H1 (cell line): ENCODE results near the gene COASY. TPM values are rescaled to one million over a fixed set of nuclear protein-coding genes. Genes with fewer than 3 reads are reported as not detected.

Source experiments
- BACH1 ChIP-seq: IDR thresholded peaks from 2 replicates; pipeline ENCODE4 v1.6.1; 2012; ENCODE audit warnings: low read length, improper control_type of control experiment
- BCL11A ChIP-seq, 2 experiments: IDR thresholded peaks; one replicate each; pipeline ENCODE4 v1.6.1; 2011; ENCODE audit warnings: low read depth in 2 of 2, low read length in 2 of 2, mild to moderate bottlenecking in 2 of 2
- BRCA1 ChIP-seq: IDR thresholded peaks from 2 replicates; pipeline ENCODE4 v1.6.1; 2012; ENCODE audit warnings: low read depth, low read length, improper control_type of control experiment
- CEBPB ChIP-seq: IDR thresholded peaks from 2 replicates; pipeline ENCODE4 v1.6.1; 2012; ENCODE audit warnings: low read depth, low read length
- CHD7 ChIP-seq: fragments of 300-600 bp; sonication (generic); IDR thresholded peaks from 2 replicates; pipeline ENCODE4 v1.7.1; 2012; ENCODE audit warnings: low read length, moderate library complexity, mild to moderate bottlenecking, inconsistent platforms; ENCODE audit not compliant: insufficient replicate concordance
- CTBP2 ChIP-seq: IDR thresholded peaks from 2 replicates; pipeline ENCODE4 v1.7.0; 2011; ENCODE audit warnings: borderline replicate concordance, mild to moderate bottlenecking, moderate library complexity, mixed read lengths, low read length; ENCODE audit not compliant: insufficient read depth, insufficient read length
- KDM1A ChIP-seq: fragments of 200-600, 300-600 bp; sonication (generic); IDR thresholded peaks from 2 replicates; pipeline ENCODE4 v1.7.1; 2016; ENCODE audit warnings: mild to moderate bottlenecking, low read length, borderline replicate concordance
- RAD21 ChIP-seq, 2 experiments: IDR thresholded peaks in 1 of 2; conservative IDR thresholded peaks in 1 of 2; 2 replicates each; pipeline ENCODE4 v1.6.1; 2011; ENCODE audit warnings: low read depth in 2 of 2, low read length in 2 of 2, improper control_type of control experiment in 1 of 2, inconsistent platforms in 1 of 2, mild to moderate bottlenecking in 1 of 2, moderate library complexity in 1 of 2
- RFX5 ChIP-seq: IDR thresholded peaks from 2 replicates; pipeline ENCODE4 v1.6.1; 2011; ENCODE audit warnings: low read depth, low read length, improper control_type of control experiment, borderline replicate concordance
- USF2 ChIP-seq: IDR thresholded peaks from 2 replicates; pipeline ENCODE4 v1.6.1; 2011; ENCODE audit warnings: low read length, improper control_type of control experiment
- polyA plus RNA-seq, 7 experiments: library from polyadenylated mRNA; depleted of rRNA in 3 of 7; stranded (reverse) in 5 of 7; unstranded in 2 of 7; fragments of >200 nt in 5 of 7; fragments of 200-250 nt in 2 of 7; gene quantifications; 1 replicate in 5 of 7; 2 replicates in 1 of 7; 4 replicates in 1 of 7; pipeline versions ENCODE4 v1.2.1 to v1.2.3, GENCODE V29; 2011 to 2013; ENCODE audit warnings: missing spikeins in 2 of 7, mixed read lengths in 2 of 7
- total RNA-seq: library from RNA; stranded (reverse); fragmentation: NEBNext Ultra II Directional; extraction: Animal tissue kit (Norgen Biotek cat#: 25700); gene quantifications from 2 replicates; pipeline ENCODE4 v1.2.1, GENCODE V29; 2021

The COASY gene
- total and polyA plus RNA-seq, 2 of the 8 experiments (the other 6 are each of a cell fraction or from before 2014, with no cell fraction given), result 64.5 to 100 TPM

GRCh38 chr17:42590886-42591285 lies 28.9 kb downstream of the COASY start (continued):
- no peak for TF ChIP-seq CHD7
- no peak for TF ChIP-seq BRCA1
- TF ChIP-seq CTBP2, result no peak
- no peak for TF ChIP-seq BACH1
- no peak for TF ChIP-seq CEBPB
- no peak for TF ChIP-seq RFX5
- no peak for TF ChIP-seq RAD21 (IDR thresholded peaks at IDR 0.05 in 1 of 2, conservative IDR thresholded peaks at IDR 0.05 in 1 of 2; ENCODE audit: low read depth in 2 of 2, low read length in 2 of 2)
- no peak for TF ChIP-seq KDM1A
- no peak for TF ChIP-seq BCL11A (IDR thresholded peaks at IDR 0.05; ENCODE audit: low read depth in 2 of 2, low read length in 2 of 2)
- TF ChIP-seq USF2, result no peak
